ENCODE measurements around the gene SLCO1B1.

DNA sequence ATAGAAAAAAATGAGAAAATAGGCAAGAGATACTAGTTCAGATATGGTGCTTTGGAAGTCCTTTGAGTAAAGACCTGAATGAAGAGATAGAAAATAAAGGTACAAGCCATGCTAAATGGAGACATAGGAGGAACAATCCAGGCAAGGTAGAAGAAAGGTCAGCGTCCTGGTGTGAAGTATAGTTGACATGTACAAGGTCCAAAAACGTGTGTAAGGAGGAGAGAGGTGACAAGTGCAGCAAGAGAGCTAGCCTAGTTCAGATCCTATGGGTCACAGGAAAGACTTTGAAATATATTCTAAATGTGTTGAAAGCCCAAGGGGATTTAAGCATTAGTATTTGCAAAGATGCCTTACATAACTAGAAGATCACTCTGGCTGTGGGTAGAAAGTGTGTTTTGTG, 88.2 kb downstream of the SLCO1B1 start:
- TF ChIP-seq, protein P1, sequence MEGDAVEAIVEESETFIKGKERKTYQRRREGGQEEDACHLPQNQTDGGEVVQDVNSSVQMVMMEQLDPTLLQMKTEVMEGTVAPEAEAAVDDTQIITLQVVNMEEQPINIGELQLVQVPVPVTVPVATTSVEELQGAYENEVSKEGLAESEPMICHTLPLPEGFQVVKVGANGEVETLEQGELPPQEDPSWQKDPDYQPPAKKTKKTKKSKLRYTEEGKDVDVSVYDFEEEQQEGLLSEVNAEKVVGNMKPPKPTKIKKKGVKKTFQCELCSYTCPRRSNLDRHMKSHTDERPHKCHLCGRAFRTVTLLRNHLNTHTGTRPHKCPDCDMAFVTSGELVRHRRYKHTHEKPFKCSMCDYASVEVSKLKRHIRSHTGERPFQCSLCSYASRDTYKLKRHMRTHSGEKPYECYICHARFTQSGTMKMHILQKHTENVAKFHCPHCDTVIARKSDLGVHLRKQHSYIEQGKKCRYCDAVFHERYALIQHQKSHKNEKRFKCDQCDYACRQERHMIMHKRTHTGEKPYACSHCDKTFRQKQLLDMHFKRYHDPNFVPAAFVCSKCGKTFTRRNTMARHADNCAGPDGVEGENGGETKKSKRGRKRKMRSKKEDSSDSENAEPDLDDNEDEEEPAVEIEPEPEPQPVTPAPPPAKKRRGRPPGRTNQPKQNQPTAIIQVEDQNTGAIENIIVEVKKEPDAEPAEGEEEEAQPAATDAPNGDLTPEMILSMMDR (conservative IDR thresholded peaks at IDR 0.05; ENCODE audit: low read length), result no peak
- TF ChIP-seq EZH2phosphoT487 (IDR thresholded peaks at IDR 0.05; ENCODE audit: borderline replicate concordance, low read depth, low read length), result no peak
